Thyroid gland (tissue), 4 donors: Measurements from ENCODE around the gene TRAP1. TPM values are rescaled to one million over a fixed set of nuclear protein-coding genes. Genes with fewer than 3 reads are reported as not detected.

Experiments
- DNase-seq, 2 donors: peaks; one replicate each; pipeline ENCODE4 v3.0.0-alpha.2; 2019
- H3K27ac ChIP-seq, 3 donors: fragments of 200-600 bp; sonication (generic); 1 replicate in 2 of 3; 2 replicates in 1 of 3; pipeline ENCODE4 v1.5.1; 2016 to 2019; ENCODE audit warnings: mild to moderate bottlenecking in 1 of 3, moderate library complexity in 1 of 3
- H3K27me3 ChIP-seq: fragments of 200-600 bp; sonication (generic); one replicate; pipeline ENCODE4 v1.5.1; 2019
- H3K36me3 ChIP-seq, 2 donors: fragments of 200-600 bp; sonication (generic); one replicate each; pipeline ENCODE4 v1.5.1; 2016 to 2019
- H3K4me1 ChIP-seq, 2 donors: fragments of 200-600 bp; sonication (generic); one replicate each; pipeline ENCODE4 v1.5.1; 2017 to 2019
- H3K4me3 ChIP-seq, 3 donors: fragments of 200-600 bp; sonication (generic); replicated peaks in 1 of 3; 1 replicate in 2 of 3; 2 replicates in 1 of 3; pipeline ENCODE4 v1.5.1; 2016; ENCODE audit warnings: mild to moderate bottlenecking in 1 of 3
- H3K9me3 ChIP-seq: fragments of 200-600 bp; sonication (generic); one replicate; pipeline ENCODE4 v1.5.1; 2017
- CTCF ChIP-seq, 6 experiments: fragments of 200-600 bp in 3 of 6; fragments of 450-650 bp in 3 of 6; sonication (generic) in 3 of 6; IDR thresholded peaks; one replicate each; pipeline ENCODE4 v1.5.1; 2016 to 2019; ENCODE audit warnings: antibody characterized with exemption in 6 of 6, mild to moderate bottlenecking in 2 of 6, inconsistent platforms in 1 of 6, moderate library complexity in 1 of 6
- POLR2A ChIP-seq, 2 donors: fragments of 450-650 bp; IDR thresholded peaks; one replicate each; pipeline ENCODE4 v1.6.1; 2017; ENCODE audit warnings: antibody characterized with exemption in 2 of 2, mild to moderate bottlenecking in 2 of 2, moderate library complexity in 1 of 2
- WGBS, 2 donors: methylation state at CpG; one replicate each; pipeline ENCODE4 v1.1.5; 2017; 5-methylcytosine and 5-hydroxymethylcytosine counted together
- intact Hi-C: fragments of 100-400 bp; cut with DNase I; formaldehyde crosslinking; loops from one replicate; pipeline ENCODE4 v1.15.1; 2023
- total RNA-seq, 4 donors: library from RNA; depleted of rRNA; stranded (reverse); fragments of >200 nt; gene quantifications; one replicate each; pipeline ENCODE4 v1.2.3, GENCODE V29; 2016

The TRAP1 gene
- total RNA-seq, 4 donors from 2014 or later = 37.3 to 58.3 (median 53.9) TPM

- no peak for DNase-seq
Measured at GRCh38 chr16:3655030-3655395, 62.3 kb downstream of the TRAP1 start.

DNA sequence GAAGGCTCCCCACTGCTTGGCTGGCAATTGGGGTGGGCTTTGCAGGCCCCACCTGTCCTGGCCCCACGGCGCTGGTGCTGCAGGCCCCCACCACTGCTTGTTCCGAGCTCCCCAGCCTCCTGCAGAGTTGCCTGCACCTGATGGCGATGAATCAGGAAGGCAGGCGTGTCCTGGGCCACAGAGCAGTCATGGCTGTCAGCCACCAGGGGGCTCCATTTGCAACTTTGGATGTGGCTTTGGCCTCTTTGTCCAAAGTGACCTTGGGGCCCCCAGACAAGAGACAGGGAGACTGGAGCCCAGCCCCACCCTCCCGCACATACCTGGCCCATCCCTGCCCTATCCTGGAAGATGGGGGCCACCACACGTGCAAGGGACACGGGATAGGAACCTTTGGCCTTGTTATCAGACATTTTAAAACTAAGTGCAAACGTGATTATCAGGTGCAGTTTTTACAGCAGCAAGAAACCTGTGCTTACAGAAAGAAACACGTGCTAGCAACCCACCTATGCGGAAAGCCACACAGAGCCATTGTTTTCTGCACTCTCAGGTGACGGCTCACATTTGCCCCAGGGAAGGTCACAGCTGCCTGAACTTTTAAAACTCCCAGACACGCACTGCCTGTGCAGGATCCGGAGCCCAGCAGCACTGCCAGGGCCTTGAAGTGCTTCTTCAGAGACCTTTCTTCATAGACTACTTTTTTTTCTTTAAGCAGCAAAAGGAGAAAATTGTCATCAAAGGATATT, 62.9 kb downstream of the TRAP1 start, which contains the start of gene DNASE1:
DNASE1 (plus strand) TSS at position 443 of the 743 bp plus-strand sequence. CDS start 683 bp downstream, outside the sequence.
- peaks cover 0 to 11% of the 10 kb centered on the region in 2 donors for H3K4me1 ChIP-seq
- no peaks in the 10 kb centered on the region for H3K9me3 ChIP-seq
- peaks cover 23 to 26% of the 10 kb centered on the region in 2 donors for H3K36me3 ChIP-seq
- 37 to 62% methylated on average over 6 to 9 of the region's 14 CpGs for WGBS, 2 donors
- H3K4me3 ChIP-seq = no peak within 1 kb of the TSS
- peak; percentile 70 to 75 for DNase-seq
- no peak for TF ChIP-seq POLR2A (IDR thresholded peaks at IDR 0.05)
- peak in 5 of 6 experiments; percentile 35 to 59 (median 36) for TF ChIP-seq CTCF (IDR thresholded peaks at IDR 0.05)
- H3K27me3 ChIP-seq = no peaks in the 10 kb centered on the region
- peak within 1 kb of the TSS; percentile 45 to 58 (median 45) for H3K27ac ChIP-seq
- intact Hi-C loops = no loop called here

More at GRCh38 chr16:3655030-3655395, 62.3 kb downstream of the TRAP1 start:
- no peak for TF ChIP-seq CTCF (IDR thresholded peaks at IDR 0.05)
- TF ChIP-seq POLR2A (IDR thresholded peaks at IDR 0.05) = no peak
- Histone ChIP-seq H3K27ac (peak overlapping the region; percentile 45 to 58 (median 45)), H3K4me1 (peaks cover 0 to 11% of the 10 kb centered on the region in 2 donors), H3K27me3 (no peaks in the 10 kb centered on the region), H3K36me3 (peaks cover 23 to 26% of the 10 kb centered on the region in 2 donors), H3K9me3 (no peaks in the 10 kb centered on the region), H3K4me3 (no peak overlapping the region)
- intact Hi-C loops = no loop called here
- 78 to 86% methylated on average over 6 to 12 of the region's 12 CpGs for WGBS, 2 donors

- H3K27me3 ChIP-seq = no peaks in the 10 kb centered on the region
- H3K9me3 ChIP-seq = no peaks in the 10 kb centered on the region
- no peak overlapping the region for H3K4me3 ChIP-seq
- WGBS, 2 donors = 89 to 90% methylated on average over 14 of the region's 14 CpGs
- H3K4me1 ChIP-seq = peaks cover 0 to 11% of the 10 kb centered on the region in 2 donors
- intact Hi-C loops = no loop called here
- DNase-seq = no peak
- no peak overlapping the region for H3K27ac ChIP-seq
- H3K36me3 ChIP-seq = peaks cover 11 to 12% of the 10 kb centered on the region in 2 donors
- no peak for TF ChIP-seq CTCF (IDR thresholded peaks at IDR 0.05)
- TF ChIP-seq POLR2A (IDR thresholded peaks at IDR 0.05) = no peak
Measured at GRCh38 chr16:3652373-3653195, 64.7 kb downstream of the TRAP1 start.

DNA sequence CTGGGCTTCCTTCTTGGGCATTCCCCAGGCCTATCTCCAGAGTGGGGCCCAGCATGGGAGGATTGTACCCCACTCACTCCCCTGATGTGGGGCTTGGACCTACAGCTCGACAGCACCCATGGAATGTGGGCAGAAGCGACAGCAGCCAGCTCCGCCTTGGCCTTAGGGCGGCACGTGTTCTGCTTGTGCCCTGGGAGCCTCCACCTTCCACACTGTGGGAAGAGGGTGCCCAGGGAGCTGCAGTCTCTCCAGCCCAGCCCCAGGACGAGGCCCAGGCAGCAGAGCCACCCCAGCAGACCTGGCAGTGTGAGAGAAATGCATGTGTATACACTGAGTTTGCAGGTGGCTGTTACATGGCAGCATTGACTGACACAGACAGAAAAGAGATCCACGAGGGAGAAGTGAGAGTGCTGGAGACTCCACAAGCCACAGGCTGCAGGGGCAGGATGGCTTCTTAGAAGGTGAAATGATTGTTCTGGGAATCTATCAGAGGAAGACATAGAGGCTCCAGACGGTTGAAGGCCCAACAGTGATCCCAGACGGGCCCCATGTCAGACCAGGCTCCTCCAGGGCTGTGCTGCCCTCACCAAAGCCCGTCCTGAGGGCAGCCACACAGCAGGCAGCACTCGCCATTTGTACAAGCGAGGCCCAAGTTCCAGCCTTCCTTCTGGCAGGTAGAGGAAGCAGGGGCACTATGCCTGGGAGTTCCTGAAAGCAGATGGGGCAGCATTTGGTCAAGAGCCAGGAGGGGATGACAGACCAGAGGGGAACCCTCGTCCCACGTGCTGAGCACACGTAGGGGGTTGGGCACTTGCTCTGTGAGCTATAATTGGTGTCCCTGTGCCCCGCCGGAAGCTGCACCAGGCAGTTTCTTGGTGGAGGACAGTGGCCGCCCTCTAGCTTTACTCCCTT, 65.6 kb downstream of the TRAP1 start:
- intact Hi-C loops = no loop called here
- Histone ChIP-seq H3K36me3 (peaks cover 3% of the 10 kb centered on the region in 2 donors), H3K27me3 (no peaks in the 10 kb centered on the region), H3K4me1 (peaks cover 0 to 11% of the 10 kb centered on the region in 2 donors), H3K9me3 (no peaks in the 10 kb centered on the region), H3K4me3 (no peak overlapping the region), H3K27ac (no peak overlapping the region)
- WGBS, 2 donors = 77 to 90% methylated on average over 9 to 18 of the region's 18 CpGs
- no peak for DNase-seq
- no peak for TF ChIP-seq POLR2A (IDR thresholded peaks at IDR 0.05)
- no peak for TF ChIP-seq CTCF (IDR thresholded peaks at IDR 0.05)
